GM12878 (cell line): Measurements from ENCODE around the gene INHBA. TPM values are rescaled to one million over a fixed set of nuclear protein-coding genes. Genes with fewer than 3 reads are reported as not detected.

Experiments used
- ATAC-seq: fragments of 200-7000 bp; cut with Tn5 transposase; 3 replicates; pipeline ENCODE4 v1.9.1; 2020; ENCODE audit warnings: mild to moderate bottlenecking, moderate library complexity
- Bru-seq: library from RNA; stranded (reverse); fragments of 400-500 nt; gene quantifications from one replicate; lab custom pipeline; 2021; lab: Mats Ljungman, UMichigan
- BruChase-seq, 2 experiments: library from RNA; stranded (reverse); fragments of 400-500 nt; gene quantifications; one replicate each; lab custom pipeline; 2021; lab: Mats Ljungman, UMichigan
- BruUV-seq: library from RNA; stranded (reverse); fragments of 400-500 nt; replicated peaks from 2 replicates; lab custom pipeline; 2021; lab: Mats Ljungman, UMichigan
- CTCF ChIA-PET: fragments of 300-600 bp; sonication (Branson Sonifier 250); formaldehyde crosslinking; extraction: SDS; loops from one replicate; lab custom pipeline; 2021; ENCODE audit warnings: inconsistent platforms; lab: Yijun Ruan, JAX
- POLR2A ChIA-PET: fragments of 350-600 bp; formaldehyde crosslinking; extraction: SDS; loops from one replicate; lab custom pipeline; 2021; ENCODE audit warnings: inconsistent platforms; lab: Charles Lee
- RAD21 ChIA-PET: fragments of 300-600 bp; sonication (Branson Sonifier 250); formaldehyde crosslinking; loops from one replicate; lab custom pipeline; 2023; ENCODE audit warnings: antibody characterized with exemption; ENCODE audit not compliant: unreplicated experiment; lab: Charles Lee
- SMC1A ChIA-PET: fragments of 300-600 bp; sonication (Branson Sonifier 250); formaldehyde crosslinking; loops from one replicate; lab custom pipeline; 2023; ENCODE audit not compliant: unreplicated experiment, uncharacterized antibody; lab: Charles Lee
- DNase-seq: peaks from one replicate; pipeline ENCODE4 v3.0.0-alpha.2; 2011; ENCODE audit warnings: low read depth, low spot score
- FAIRE-seq: peaks from 3 replicates; lab custom pipeline; 2011; peaks lifted over from hg19 to GRCh38; lab: Jason Lieb, UNC
- H2AFZ ChIP-seq: 2 replicates; pipeline ENCODE4 v1.6.0; 2011; ENCODE audit warnings: low read depth, low read length, control low read depth; ENCODE audit not compliant: control insufficient read depth
- H3K27ac ChIP-seq: 2 replicates; pipeline ENCODE4 v1.5.1; 2011; ENCODE audit warnings: control low read depth; ENCODE audit not compliant: control insufficient read depth, insufficient read depth
- H3K27me3 ChIP-seq, 2 experiments: replicated peaks in 1 of 2; 2 replicates each; pipeline versions ENCODE4 v1.6.0 to v1.6.1; 2011; ENCODE audit warnings: low read length in 1 of 2; ENCODE audit not compliant: control insufficient read depth in 2 of 2, insufficient read depth in 2 of 2
- H3K36me3 ChIP-seq, 2 experiments: 2 replicates each; pipeline ENCODE4 v1.5.1; 2011; ENCODE audit warnings: low read length in 1 of 2; ENCODE audit not compliant: control insufficient read depth in 2 of 2, insufficient read depth in 2 of 2
- H3K4me1 ChIP-seq: 2 replicates; pipeline ENCODE4 v1.6.1; 2011; ENCODE audit warnings: mild to moderate bottlenecking, low read length, moderate library complexity, mixed read lengths; ENCODE audit not compliant: control insufficient read depth, insufficient read depth
- H3K4me2 ChIP-seq: 2 replicates; pipeline ENCODE4 v1.6.0; 2011; ENCODE audit warnings: control low read depth; ENCODE audit not compliant: control insufficient read depth, insufficient read depth
- H3K4me3 ChIP-seq: fragments of 200-600 bp; sonication (generic); 2 replicates; pipeline ENCODE4 v1.5.1; 2016
- H3K79me2 ChIP-seq: 2 replicates; pipeline ENCODE4 v1.6.0; 2011; ENCODE audit warnings: low read length; ENCODE audit not compliant: control insufficient read depth, insufficient read depth
- H3K9ac ChIP-seq: 2 replicates; pipeline ENCODE4 v1.8.0; 2011; ENCODE audit warnings: low read length, control low read depth, mixed read lengths; ENCODE audit not compliant: control insufficient read depth, insufficient read depth
- H3K9me3 ChIP-seq: replicated peaks from 3 replicates; pipeline ENCODE4 v1.5.1; 2011; ENCODE audit warnings: mild to moderate bottlenecking, low read length; ENCODE audit not compliant: control insufficient read depth, insufficient read depth
- H4K20me1 ChIP-seq: 2 replicates; pipeline ENCODE4 v1.6.0; 2011; ENCODE audit not compliant: control insufficient read depth, insufficient read depth
- CBX5 ChIP-seq: sonication (generic); IDR thresholded peaks from 2 replicates; pipeline ENCODE4 v1.6.1; 2016; ENCODE audit warnings: low read depth, moderate library complexity, mild to moderate bottlenecking, inconsistent platforms
- CHD4 ChIP-seq: fragments of 200-600 bp; sonication (generic); IDR thresholded peaks from 2 replicates; pipeline ENCODE4 v1.6.1; 2016; ENCODE audit warnings: mild to moderate bottlenecking
- CUX1 ChIP-seq: IDR thresholded peaks from 2 replicates; pipeline ENCODE4 v1.6.1; 2012; ENCODE audit warnings: improper control_type of control experiment, low read depth, low read length; ENCODE audit not compliant: insufficient replicate concordance
- EED ChIP-seq: sonication (generic); IDR thresholded peaks from 2 replicates; pipeline ENCODE4 v1.6.1; 2016; ENCODE audit warnings: antibody characterized with exemption, low read depth
- EP300 ChIP-seq, 2 experiments: fragments of 150-350 bp in 1 of 2; IDR thresholded peaks; 2 replicates each; pipeline ENCODE4 v1.6.1; 2011 to 2012; ENCODE audit warnings: low read depth in 2 of 2, low read length in 2 of 2, borderline replicate concordance in 1 of 2, improper control_type of control experiment in 1 of 2, inconsistent platforms in 1 of 2; ENCODE audit not compliant: control insufficient read depth in 1 of 2
- HCFC1 ChIP-seq: fragments of 150-350 bp; IDR thresholded peaks from 2 replicates; pipeline ENCODE4 v1.6.1; 2014; ENCODE audit warnings: low read length
- HDAC6 ChIP-seq: fragments of 200-600 bp; sonication (generic); IDR thresholded peaks from one replicate; pipeline ENCODE4 v1.8.0; 2017; ENCODE audit warnings: antibody characterized with exemption; ENCODE audit not compliant: unreplicated experiment
- KLF5 ChIP-seq: fragments of 450-650 bp; IDR thresholded peaks from 2 replicates; pipeline ENCODE4 v1.6.1; 2014; ENCODE audit warnings: mild to moderate bottlenecking; ENCODE audit not compliant: partially characterized antibody
- SMARCA5 ChIP-seq: fragments of 450-650 bp; IDR thresholded peaks from 2 replicates; pipeline ENCODE4 v1.6.1; 2017; ENCODE audit warnings: mild to moderate bottlenecking
- ZNF384 ChIP-seq: IDR thresholded peaks from 2 replicates; pipeline ENCODE4 v1.6.1; 2012; ENCODE audit warnings: low read depth, mild to moderate bottlenecking, low read length, improper control_type of control experiment, borderline replicate concordance
- WGBS: methylation state at CpG from one replicate; pipeline ENCODE4 v1.1.6; 2016; ENCODE audit warnings: low lambda C conversion rate; ENCODE audit not compliant: insufficient replicate concordance, insufficient coverage; ENCODE audit errors: missing lambda C conversion rate; 5-methylcytosine and 5-hydroxymethylcytosine counted together
- in situ Hi-C: fragments of 300-500 bp; cut with MboI; formaldehyde crosslinking; loops from 9 replicates; pipeline ENCODE4 v1.14.3; 2018; ENCODE audit warnings: mixed read lengths
- intact Hi-C: fragments of 100-400 bp; cut with micrococcal nuclease; formaldehyde crosslinking; loops from one replicate; pipeline ENCODE4 v1.14.2; 2022; ENCODE audit not compliant: unreplicated experiment
- long read RNA-seq, 2 experiments: library from polyadenylated mRNA; unstranded; transcript quantifications; one replicate each; pipeline ENCODE4 v2.0.0, GENCODE V29; 2019 to 2020
- polyA minus RNA-seq, 3 experiments: library from RNA; depleted of rRNA, polyadenylated mRNA; stranded (reverse); fragments of >200 nt; gene quantifications; 2 replicates each; pipeline ENCODE4 v1.2.3, GENCODE V29; 2011
- polyA plus RNA-seq, 11 experiments: library from polyadenylated mRNA; depleted of rRNA in 4 of 11; unstranded in 6 of 11; stranded (reverse) in 5 of 11; fragments of >200 nt; fragmentation: Nextera tagmentation in 4 of 11; fragmentation: Illumina TruSeq in 1 of 11; extraction: Ambion mirVana in 4 of 11; extraction: Trizol in 1 of 11; gene quantifications; 1 replicate in 1 of 11; 2 replicates in 10 of 11; pipeline versions ENCODE4 v1.2.1 to v1.2.3, GENCODE V29; 2011 to 2016; ENCODE audit warnings: inconsistent platforms in 2 of 11, missing spikeins in 2 of 11, low read depth in 1 of 11
- total RNA-seq, 4 experiments: library from RNA; depleted of rRNA in 3 of 4; stranded (reverse); fragments of >200 nt in 3 of 4; fragmentation: Illumina TruSeq in 1 of 4; extraction: Trizol in 1 of 4; gene quantifications; 2 replicates each; pipeline versions ENCODE4 v1.2.1 to v1.2.3, GENCODE V29; 2013 to 2021

The INHBA gene
- total RNA-seq (2013; cell fraction: nucleolus; rRNA removed) = 0.12 and 0.31 TPM in 2 replicates
- total RNA-seq (2014; rRNA removed) = not detected in 2 replicates
- 0.04 TPM in 1 of 2 replicates, not detected in the other for total RNA-seq (2014; rRNA removed; fragmentation: Illumina TruSeq; extraction: Trizol)
- total RNA-seq (2021) = 0.05 and 0.08 TPM in 2 replicates
- not detected for polyA plus RNA-seq (2011; ENCODE audit: low read depth)
- polyA plus RNA-seq (2011; rRNA removed) = 0.05 and 0.06 TPM in 2 replicates
- polyA plus RNA-seq (2011; cell fraction: cytosol; rRNA removed) = 0.01 and 0.08 TPM in 2 replicates
- 0.04 and 0.12 TPM in 2 replicates for polyA plus RNA-seq (2011; cell fraction: nucleus; rRNA removed)
- polyA plus RNA-seq (2012) = 0.04 and 0.10 TPM in 2 replicates
- 0.04 and 0.11 TPM in 2 replicates for polyA plus RNA-seq (2014; fragmentation: Illumina TruSeq; extraction: Trizol)
- polyA plus RNA-seq (2014; fragmentation: Nextera tagmentation; extraction: Ambion mirVana) = not detected
- polyA plus RNA-seq (2014; rRNA removed) = not detected in 2 replicates
- polyA plus RNA-seq (2016; fragmentation: Nextera tagmentation; extraction: Ambion mirVana) = not detected
- polyA minus RNA-seq (2011; rRNA and poly(A)+ RNA removed) = 0.05 and 0.37 TPM in 2 replicates
- not detected in 2 replicates for polyA minus RNA-seq (2011; cell fraction: cytosol; rRNA and poly(A)+ RNA removed)
- under 0.01 TPM in 1 of 2 replicates, not detected in the other for polyA minus RNA-seq (2011; cell fraction: nucleus; rRNA and poly(A)+ RNA removed)
- Bru-seq, nascent RNA = percentile 26 among the genes with signal in this experiment
- BruChase-seq, experiment 1, labeled RNA remaining after a 6-hour chase = percentile 5 among the genes with signal in this experiment
- percentile 18 among the genes with signal in this experiment for BruChase-seq, experiment 2, labeled RNA remaining after a 2-hour chase
- long read RNA-seq, experiment 1 = 0 reads
- long read RNA-seq, experiment 2, partial matches to known transcripts = 0 of 1 reads
- long read RNA-seq, experiment 2, other reads (novel, unspliced or antisense) = 1 of 1 reads

GRCh38 chr7:41702635-41703371 lies at the start of gene INHBA:
Gene INHBA (minus strand): TSS chr7:41703090. CDS start chr7:41700374, 2,716 bp downstream.
- Histone ChIP-seq H4K20me1 (no peaks in the 10 kb centered on the region), H2AFZ (no peak within 1 kb of the TSS), H3K79me2 (no peaks in the 10 kb centered on the region), H3K27ac (no peak within 1 kb of the TSS), H3K9me3 (no peaks in the 10 kb centered on the region), H3K4me2 (no peak within 1 kb of the TSS), H3K9ac (no peak within 1 kb of the TSS), H3K36me3 (no peaks in the 10 kb centered on the region), H3K4me1 (peaks cover 11% of the 10 kb centered on the region), H3K4me3 (no peak within 1 kb of the TSS), H3K27me3 (0 out of 4 replicates have a peak, but pooled peaks cover 0 to 2% of the 10 kb centered on the region in 2 experiments)
- DNase-seq = no peak
- ChIA-PET POLR2A (interaction anchor here (0.8 kb wide), 1 partner anchor 8 kb away, joined by 3 read pairs; no protein-coding TSS in a partner anchor), RAD21 (interaction anchor here (0.7 to 1.6 kb wide), 4 partner anchors 9 to 696 kb away, joined by 3 to 5 read pairs (median 4); no protein-coding TSS in a partner anchor), CTCF (interaction anchor here (0.7 to 5.9 kb wide), 8 partner anchors 8 to 1926 kb away, joined by 3 to 56 read pairs (median 3); no protein-coding TSS in a partner anchor), SMC1A (interaction anchor here (0.7 to 3.7 kb wide), 5 partner anchors 9 to 1807 kb away, joined by 3 to 23 read pairs (median 9); no protein-coding TSS in a partner anchor)
- no peak for FAIRE-seq
- in situ Hi-C loops = loop anchor here (10.0 to 25.0 kb wide), 2 partner anchors 1378 to 1816 kb away; no protein-coding TSS in a partner anchor
- ATAC-seq = no peak
- 63% methylated on average over 3 of the region's 3 CpGs for WGBS
- BruUV-seq = no TSS peak
- intact Hi-C loops = loop anchor here (10.0 kb wide), 2 partner anchors 182 to 1808 kb away; no protein-coding TSS in a partner anchor
- TF ChIP-seq EP300 (IDR thresholded peaks at IDR 0.05; ENCODE audit: borderline replicate concordance in 1 of 2, control insufficient read depth in 1 of 2, low read depth in 2 of 2, low read length in 2 of 2) (no peak), HCFC1 (no peak), CBX5 (no peak), KLF5 (no peak), EED (no peak), ZNF384 (no peak), HDAC6 (no peak), SMARCA5 (no peak), CHD4 (no peak), CUX1 (no peak)
